GM21381 (cell line): ENCODE data around the gene ZNF460.

Experiments used
- ATAC-seq: cut with Tn5 transposase; IDR thresholded peaks from one replicate; pipeline ENCODE4 v1.9.1; 2021; ENCODE audit warnings: mild to moderate bottlenecking, moderate library complexity; ENCODE audit not compliant: unreplicated experiment

Gene ZNF460

GRCh38 chr19:57279418-57280164, 694 bp upstream of the ZNF460 start:
- peak; percentile 65 for ATAC-seq

GRCh38 chr19:57280962-57281400, 696 bp downstream of the ZNF460 start:
- ATAC-seq: no peak

GRCh38 chr19:57282011-57282643, 1.8 kb downstream of the ZNF460 start:
- no peak for ATAC-seq

DNA sequence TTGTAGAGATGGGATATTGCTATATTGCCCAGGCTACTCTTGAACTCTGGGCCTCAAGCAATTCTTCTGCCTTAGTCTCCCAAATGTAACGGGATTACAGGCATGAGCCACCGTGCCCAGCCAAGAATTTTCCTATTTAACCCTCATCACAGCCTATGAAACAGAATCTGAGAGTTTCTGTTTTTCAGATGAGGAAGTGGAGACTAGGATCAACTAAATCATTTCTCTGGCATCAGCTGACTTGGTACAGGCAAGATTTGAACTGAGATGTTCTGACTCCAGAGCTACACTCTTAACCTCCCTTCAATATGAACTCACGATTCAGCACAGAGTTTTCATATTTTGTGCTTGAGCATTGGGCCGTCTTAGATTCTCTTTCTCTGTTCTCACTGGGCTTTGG, 8.1 kb downstream of the ZNF460 start:
- no peak for ATAC-seq

GRCh38 chr19:57290970-57291369, 10.7 kb downstream of the ZNF460 start:
- ATAC-seq: no peak

DNA sequence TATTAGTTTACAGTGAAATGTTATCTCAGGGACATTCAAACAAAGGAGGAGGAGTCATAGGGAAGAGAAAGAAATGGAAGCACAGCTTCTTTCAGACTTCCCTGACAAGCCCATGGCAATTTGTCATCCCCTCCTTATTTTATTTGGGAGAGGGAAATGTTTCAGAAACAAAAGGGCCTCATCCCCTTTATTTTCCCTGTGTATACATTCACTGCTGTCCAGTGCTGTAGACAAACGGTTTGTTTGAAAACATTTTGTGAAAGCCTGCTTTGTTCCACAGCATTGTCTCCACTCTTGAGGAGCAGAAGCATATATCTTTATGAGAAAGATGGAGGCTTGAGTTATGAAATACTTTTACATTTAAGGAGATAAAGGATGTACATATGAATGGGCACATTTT, 12.3 kb downstream of the ZNF460 start:
- ATAC-seq: no peak

DNA sequence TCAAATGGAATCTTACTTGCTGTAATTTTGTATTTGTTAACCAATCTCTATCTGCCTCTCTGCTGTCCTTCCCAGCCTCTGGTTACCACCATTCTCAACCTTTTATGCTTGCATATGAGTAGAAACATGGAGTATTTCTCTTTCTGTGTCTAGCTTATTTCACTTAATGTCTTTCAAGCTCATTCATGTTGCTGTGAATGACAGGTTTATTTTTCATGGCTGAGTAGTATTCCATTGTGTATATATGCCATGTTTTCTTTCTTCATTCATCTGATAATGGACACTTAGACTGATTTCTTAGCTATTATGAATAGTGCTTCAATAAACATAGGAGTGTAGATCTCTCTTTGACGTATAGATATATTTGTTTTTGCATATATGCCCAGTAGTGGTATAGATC, 13.4 kb downstream of the ZNF460 start:
- ATAC-seq: no peak

- no peak for ATAC-seq
These were observed 21.8 kb downstream of the ZNF460 start for GRCh38 chr19:57302020-57302465.

GRCh38 chr19:57302727-57303401, 22.6 kb downstream of the ZNF460 start:
- no peak for ATAC-seq

GRCh38 chr19:57305056-57305455, 24.8 kb downstream of the ZNF460 start:
- no peak for ATAC-seq

GRCh38 chr19:57308514-57308913, 28.2 kb downstream of the ZNF460 start:
- ATAC-seq: no peak

DNA sequence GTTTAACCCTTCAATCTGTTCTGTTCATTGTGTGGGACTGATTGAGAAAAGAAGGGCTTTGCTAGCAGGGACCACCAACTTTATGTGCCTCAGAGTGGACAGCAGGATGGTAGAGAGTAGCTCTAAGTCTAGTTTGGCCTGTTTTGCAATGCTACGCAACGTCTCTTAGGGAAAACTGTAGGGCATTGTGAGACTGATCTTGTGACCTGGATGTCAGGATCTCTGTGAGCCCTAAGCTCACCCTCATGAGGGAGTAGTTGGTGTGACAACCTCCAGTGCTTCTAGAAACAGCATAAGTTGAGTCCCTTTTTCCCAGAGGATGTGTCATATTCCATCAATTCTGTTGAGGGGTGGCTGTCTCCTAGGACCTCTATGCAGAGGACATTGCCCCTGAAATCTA, 30.5 kb downstream of the ZNF460 start:
- no peak for ATAC-seq

DNA sequence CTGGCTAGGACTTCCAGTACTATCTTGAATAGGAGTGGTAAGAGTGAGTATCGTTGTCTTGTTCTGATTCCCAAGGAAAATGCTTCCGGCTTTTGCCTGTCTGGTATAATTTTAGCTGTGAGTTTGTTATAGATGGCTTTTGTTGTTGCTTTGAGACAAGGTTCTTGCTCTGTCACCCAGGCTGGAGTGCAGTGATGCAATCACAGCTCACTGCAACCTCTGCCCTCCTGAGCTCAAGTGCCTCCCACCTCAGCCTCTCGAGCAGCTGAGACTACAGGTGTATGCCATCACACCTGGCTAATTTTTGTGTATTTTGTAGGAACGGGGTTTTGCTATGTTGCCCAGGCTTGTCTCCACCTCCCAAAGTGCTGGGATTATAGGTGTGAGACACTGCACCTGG, 33.9 kb downstream of the ZNF460 start:
- no peak for ATAC-seq

- no peak for ATAC-seq
These were observed 37.2 kb downstream of the ZNF460 start for GRCh38 chr19:57317503-57317902.

DNA sequence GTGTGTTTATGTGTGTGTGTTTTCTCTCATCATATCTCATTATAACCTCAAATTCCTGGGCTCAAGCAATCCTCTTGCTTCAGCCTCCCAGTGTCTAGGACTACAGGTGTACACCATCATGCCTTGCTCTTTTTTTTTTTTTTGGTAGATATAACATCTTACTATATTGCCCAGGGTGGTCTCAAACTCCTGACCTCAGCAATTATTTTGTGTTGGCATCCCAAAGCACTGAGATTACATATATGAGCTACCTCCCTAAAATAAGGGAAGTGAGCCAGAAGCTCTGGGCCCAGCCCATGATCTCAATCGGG, 39.5 kb downstream of the ZNF460 start:
- no peak for ATAC-seq

DNA sequence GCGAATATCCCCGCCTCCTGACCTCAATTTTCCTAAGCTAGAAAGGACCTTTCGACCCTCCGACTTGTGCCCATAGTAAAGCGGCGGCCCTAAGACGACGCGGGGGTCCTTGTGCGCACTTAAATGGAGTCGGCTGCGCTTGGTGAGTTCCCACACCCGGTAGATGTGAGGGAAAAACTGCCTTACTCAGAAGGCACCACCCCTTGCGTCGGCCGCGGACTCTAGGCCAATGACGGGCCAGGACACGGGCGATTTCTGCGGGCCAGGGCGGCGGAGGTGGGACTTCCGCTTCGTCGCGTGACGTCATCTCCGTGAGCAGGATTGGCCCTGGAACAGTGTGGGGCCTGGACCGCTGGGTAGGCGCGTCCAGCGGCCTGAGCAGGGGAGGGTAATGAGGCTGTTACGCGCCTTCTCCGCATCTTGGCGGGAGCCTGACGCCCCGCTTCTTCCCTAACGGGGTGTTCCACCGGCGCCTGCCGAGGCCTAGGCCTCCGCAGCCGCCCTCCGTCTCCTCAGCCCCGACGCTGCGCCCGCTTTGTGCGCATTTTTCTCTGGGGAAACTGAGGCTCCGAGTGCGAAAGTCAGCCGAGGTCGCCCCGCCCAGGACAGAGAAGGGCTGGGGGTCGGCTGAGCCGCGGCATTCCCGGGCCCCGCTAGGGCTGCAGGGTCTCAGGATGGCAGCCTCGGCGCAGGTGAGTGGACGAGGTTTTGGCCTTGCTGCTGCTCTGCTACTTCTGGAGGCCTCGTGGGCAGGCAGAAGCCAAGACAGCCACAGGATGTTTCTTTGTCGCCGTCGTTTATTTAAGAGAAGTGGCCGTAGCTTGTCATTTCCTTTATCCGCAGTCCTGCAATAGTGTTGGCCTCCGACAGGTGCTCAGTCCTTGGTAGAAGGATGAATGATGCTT, 40.1 kb downstream of the ZNF460 start, which contains the start of gene ZNF543:
Gene ZNF543 (plus strand): TSS at position 293 of the 905 bp plus-strand sequence. CDS start 382 bp downstream, at position 675.
- peak; percentile 94 for ATAC-seq

GRCh38 chr19:57321116-57321515, 40.8 kb downstream of the ZNF460 start:
- ATAC-seq: no peak

GRCh38 chr19:57321751-57322150, 41.5 kb downstream of the ZNF460 start:
- ATAC-seq: no peak

DNA sequence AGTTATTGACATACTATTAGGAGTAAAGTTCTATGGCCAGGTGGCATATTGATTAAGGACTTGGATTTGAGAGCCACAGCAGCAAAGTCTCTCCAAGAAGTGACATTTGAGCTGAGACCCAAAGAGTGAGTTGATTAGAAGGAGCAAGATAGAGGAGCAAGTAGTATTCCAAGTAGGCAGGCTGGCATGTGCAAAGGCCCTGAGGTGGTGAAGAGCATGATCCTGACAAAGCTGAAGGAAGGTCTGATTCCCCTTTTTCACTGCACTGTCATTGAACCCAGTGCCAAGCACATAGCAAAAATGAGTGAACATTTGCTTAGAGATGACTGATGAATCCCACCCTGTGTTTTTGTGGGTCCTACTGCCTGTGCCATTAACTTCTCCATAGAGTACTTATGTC, 44.7 kb downstream of the ZNF460 start:
- ATAC-seq: no peak

- ATAC-seq: no peak
These were observed 47.7 kb downstream of the ZNF460 start for GRCh38 chr19:57327993-57328392.

- ATAC-seq: no peak
These were observed 53.9 kb downstream of the ZNF460 start for GRCh38 chr19:57334191-57334590.
